ENCODE results near the gene ZBTB38.

DNA sequence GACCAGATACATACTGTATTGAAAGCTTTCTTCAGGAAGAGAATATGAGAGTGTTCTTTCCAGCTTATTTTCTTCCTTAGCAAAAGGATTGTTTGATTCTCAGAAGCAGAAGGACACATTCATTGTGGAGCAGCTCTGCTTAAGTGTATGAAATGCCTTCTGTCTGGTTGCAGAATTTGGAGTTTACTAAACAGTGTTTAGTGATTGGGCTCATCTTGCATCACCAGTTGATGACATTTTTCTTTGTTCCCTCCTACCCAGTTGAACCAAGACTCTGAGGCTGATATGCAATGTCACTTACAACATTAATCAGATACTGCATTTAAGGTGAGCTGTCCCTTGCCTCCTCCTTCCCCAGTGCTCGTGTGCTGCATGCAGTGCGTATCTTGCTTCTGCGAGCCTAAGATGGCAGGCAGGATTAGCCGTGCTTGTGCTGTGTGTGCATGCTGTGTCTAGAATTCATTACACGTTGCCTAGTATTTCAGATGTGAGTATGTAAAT lies 18.4 kb downstream of the ZBTB38 start:
- TF ChIP-seq, protein P1, sequence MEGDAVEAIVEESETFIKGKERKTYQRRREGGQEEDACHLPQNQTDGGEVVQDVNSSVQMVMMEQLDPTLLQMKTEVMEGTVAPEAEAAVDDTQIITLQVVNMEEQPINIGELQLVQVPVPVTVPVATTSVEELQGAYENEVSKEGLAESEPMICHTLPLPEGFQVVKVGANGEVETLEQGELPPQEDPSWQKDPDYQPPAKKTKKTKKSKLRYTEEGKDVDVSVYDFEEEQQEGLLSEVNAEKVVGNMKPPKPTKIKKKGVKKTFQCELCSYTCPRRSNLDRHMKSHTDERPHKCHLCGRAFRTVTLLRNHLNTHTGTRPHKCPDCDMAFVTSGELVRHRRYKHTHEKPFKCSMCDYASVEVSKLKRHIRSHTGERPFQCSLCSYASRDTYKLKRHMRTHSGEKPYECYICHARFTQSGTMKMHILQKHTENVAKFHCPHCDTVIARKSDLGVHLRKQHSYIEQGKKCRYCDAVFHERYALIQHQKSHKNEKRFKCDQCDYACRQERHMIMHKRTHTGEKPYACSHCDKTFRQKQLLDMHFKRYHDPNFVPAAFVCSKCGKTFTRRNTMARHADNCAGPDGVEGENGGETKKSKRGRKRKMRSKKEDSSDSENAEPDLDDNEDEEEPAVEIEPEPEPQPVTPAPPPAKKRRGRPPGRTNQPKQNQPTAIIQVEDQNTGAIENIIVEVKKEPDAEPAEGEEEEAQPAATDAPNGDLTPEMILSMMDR (conservative IDR thresholded peaks at IDR 0.05; ENCODE audit: low read depth, low read length) = no peak
- no peak for TF ChIP-seq EZH2 (IDR thresholded peaks at IDR 0.05; ENCODE audit: low read length, unreplicated experiment)
